Left ventricle myocardium inferior (tissue), 1 donor: ENCODE measurements around the gene NOL4L. TPM values are rescaled to one million over a fixed set of nuclear protein-coding genes. Genes with fewer than 3 reads are reported as not detected.

ENCODE experiments used
- DNase-seq: peaks from one replicate; pipeline ENCODE4 v3.0.0-alpha.2; 2020
- H3K27ac ChIP-seq: fragments of 200-600 bp; replicated peaks from 2 replicates; pipeline ENCODE4 v1.8.0; 2021
- H3K27me3 ChIP-seq: fragments of 200-600 bp; 2 replicates; pipeline ENCODE4 v1.8.0; 2021; ENCODE audit warnings: low read depth
- H3K36me3 ChIP-seq: fragments of 200-600 bp; 2 replicates; pipeline ENCODE4 v1.8.0; 2021
- H3K4me1 ChIP-seq: fragments of 200-600 bp; 2 replicates; pipeline ENCODE4 v1.8.0; 2021
- H3K4me3 ChIP-seq: fragments of 200-600 bp; 2 replicates; pipeline ENCODE4 v1.8.0; 2021; ENCODE audit warnings: mild to moderate bottlenecking, moderate library complexity
- H3K9me3 ChIP-seq: fragments of 200-600 bp; replicated peaks from 2 replicates; pipeline ENCODE4 v1.8.0; 2021
- intact Hi-C: fragments of 100-400 bp; cut with micrococcal nuclease; formaldehyde crosslinking; loops from one replicate; pipeline ENCODE4 v1.11.0; 2022
- total RNA-seq: library from RNA; stranded (reverse); fragmentation: NEBNext Ultra II Directional; extraction: Animal tissue kit (Norgen Biotek cat#: 25700); gene quantifications from one replicate; pipeline ENCODE4 v1.2.1, GENCODE V29; 2021
- TF ChIP-seq, protein P1 (sequence below): fragments of 200-600 bp; IDR thresholded peaks from 2 replicates; pipeline ENCODE4 v1.8.0; 2021; ENCODE audit warnings: antibody characterized with exemption, mild to moderate bottlenecking, borderline replicate concordance
- donor health status: DM: no; HTN: yes; CAD: no; lungs with severe emphysema.

Gene NOL4L
- total RNA-seq, 1 donor from 2014 or later = 5.6 TPM

DNA sequence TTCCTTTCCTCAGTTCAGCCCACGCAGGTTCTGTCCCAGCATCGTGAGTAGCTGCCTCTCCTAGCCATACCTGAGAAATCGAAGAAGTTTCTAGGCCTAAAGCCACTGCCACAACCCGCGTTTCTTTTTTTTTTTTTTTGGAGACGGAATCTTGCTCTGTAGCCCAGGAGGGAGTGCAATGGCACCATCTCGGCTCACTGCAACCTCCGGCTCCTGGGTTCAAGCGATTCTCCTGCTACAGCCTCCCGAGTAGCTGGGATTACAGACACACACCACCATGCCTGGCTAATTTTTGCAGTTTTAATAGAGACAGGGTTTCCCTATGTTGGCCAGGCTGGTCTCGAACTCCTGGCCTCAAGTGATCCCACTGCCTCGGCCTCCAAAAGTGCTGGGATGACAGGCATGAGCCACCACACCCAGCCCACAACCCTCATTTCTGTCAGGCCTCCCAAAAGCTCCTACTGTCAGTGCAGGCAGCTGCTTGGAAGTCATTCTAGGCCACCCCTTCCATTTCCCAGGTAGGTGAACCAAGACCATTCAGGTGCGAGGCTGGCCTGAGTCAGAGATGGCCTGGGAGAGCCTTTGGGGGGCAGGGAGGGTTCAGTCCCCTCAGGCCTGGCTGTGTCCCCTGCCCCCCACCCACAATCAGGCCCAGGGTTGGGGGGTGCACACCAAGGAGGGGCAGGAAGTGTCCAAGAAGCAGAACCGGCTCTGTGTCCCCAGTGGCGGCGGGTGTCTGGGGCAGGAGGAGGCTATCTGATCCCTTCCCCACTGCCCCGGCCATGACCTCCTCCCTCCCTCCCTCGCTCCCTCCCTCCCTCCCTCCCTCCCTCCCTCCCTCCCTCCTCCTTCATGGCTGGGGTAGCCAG lies 47.2 kb downstream of the NOL4L start:
- TF ChIP-seq, protein P1, sequence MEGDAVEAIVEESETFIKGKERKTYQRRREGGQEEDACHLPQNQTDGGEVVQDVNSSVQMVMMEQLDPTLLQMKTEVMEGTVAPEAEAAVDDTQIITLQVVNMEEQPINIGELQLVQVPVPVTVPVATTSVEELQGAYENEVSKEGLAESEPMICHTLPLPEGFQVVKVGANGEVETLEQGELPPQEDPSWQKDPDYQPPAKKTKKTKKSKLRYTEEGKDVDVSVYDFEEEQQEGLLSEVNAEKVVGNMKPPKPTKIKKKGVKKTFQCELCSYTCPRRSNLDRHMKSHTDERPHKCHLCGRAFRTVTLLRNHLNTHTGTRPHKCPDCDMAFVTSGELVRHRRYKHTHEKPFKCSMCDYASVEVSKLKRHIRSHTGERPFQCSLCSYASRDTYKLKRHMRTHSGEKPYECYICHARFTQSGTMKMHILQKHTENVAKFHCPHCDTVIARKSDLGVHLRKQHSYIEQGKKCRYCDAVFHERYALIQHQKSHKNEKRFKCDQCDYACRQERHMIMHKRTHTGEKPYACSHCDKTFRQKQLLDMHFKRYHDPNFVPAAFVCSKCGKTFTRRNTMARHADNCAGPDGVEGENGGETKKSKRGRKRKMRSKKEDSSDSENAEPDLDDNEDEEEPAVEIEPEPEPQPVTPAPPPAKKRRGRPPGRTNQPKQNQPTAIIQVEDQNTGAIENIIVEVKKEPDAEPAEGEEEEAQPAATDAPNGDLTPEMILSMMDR = no peak
- Histone ChIP-seq H3K4me1 (peaks cover 26% of the 10 kb centered on the region), H3K27ac (no peak overlapping the region), H3K36me3 (no peaks in the 10 kb centered on the region), H3K9me3 (no peaks in the 10 kb centered on the region), H3K4me3 (peak overlapping the region; percentile 70), H3K27me3 (peaks cover 22% of the 10 kb centered on the region)
- no peak for DNase-seq
- intact Hi-C loops = no loop called here

DNA sequence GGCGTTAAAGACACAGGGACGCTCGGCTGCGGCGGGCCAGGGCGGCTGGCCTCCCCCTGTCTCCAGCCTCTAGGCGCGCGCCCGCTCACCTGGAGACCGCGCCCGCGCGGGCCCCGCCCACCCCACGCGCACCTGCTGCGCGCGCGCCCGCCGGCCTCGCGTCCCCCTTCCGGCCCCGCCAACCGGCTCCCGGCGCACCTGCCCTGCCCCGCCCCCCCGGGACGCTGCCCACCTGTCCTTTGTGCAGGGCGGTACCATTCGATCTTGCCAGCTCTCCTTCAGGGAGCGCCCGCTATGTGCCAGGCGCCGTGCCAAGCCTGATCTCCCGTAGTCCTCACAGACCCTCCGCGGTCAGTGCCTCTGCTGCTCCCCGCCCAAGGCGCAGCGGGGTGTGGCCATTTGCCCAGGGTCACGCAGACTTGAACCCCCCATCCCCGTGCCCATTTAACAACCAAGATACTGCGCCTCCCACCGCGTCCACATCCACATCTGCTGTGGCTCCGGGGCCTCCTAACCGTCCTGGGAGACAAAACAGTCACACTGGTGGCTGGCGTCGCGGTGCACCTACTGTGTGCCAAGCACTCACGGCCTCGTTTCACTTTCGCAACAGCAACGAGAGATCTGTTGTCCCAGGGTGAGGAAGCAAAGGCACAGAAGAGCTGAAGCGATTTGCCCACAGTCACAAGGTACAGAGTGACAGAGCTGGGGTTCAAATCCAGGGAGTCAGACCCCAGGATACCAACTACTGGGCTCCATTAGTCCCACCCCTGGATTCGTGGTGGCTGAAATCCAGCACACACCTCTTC lies 48.1 kb downstream of the NOL4L start:
- Histone ChIP-seq H3K9me3 (no peaks in the 10 kb centered on the region), H3K36me3 (no peaks in the 10 kb centered on the region), H3K4me1 (peaks cover 26% of the 10 kb centered on the region), H3K27ac (no peak overlapping the region), H3K27me3 (peaks cover 22% of the 10 kb centered on the region), H3K4me3 (peak overlapping the region; percentile 70)
- no peak for DNase-seq
- intact Hi-C loops = no loop called here
- TF ChIP-seq, protein P1 = no peak

- H3K27ac ChIP-seq = peak overlapping the region; percentile 40
- DNase-seq = peak; percentile 48
- peaks cover 26% of the 10 kb centered on the region for H3K4me1 ChIP-seq
- intact Hi-C loops = no loop called here
- no peaks in the 10 kb centered on the region for H3K36me3 ChIP-seq
- no peaks in the 10 kb centered on the region for H3K9me3 ChIP-seq
- TF ChIP-seq, protein P1 = no peak
- peak overlapping the region; percentile 70 for H3K4me3 ChIP-seq
- peaks cover 22% of the 10 kb centered on the region for H3K27me3 ChIP-seq
Measured at GRCh38 chr20:32535953-32536823, 48.9 kb downstream of the NOL4L start.

DNA sequence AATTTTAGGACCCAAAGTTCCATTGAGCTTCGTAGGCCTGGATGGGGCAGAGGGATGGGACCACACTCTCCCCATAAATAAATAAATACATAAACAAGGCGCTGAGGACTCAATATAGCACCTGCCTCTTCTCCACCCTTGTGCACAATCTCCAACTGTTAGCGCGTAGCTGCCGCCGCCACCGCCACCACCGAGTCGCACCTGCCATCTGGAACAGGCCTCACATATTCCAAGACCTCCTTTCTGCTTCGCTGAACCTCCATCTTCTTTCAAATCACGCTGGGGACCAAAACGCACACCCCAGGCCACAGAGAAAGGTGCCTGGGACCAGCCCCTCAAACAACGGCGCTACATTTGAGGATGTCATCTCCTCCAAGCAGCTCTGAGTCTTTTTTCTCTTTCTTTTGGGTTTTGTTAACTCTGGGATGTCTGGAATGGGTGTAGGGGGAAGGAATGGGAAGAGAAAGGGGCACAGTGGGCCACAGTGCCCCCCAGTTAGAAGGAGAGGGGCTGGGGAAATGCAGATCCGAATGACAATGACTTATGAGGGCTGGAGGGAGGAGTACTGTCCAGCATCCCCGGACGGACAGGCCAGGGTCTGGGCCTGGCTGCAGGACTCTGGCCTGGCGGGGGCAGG lies 49.7 kb downstream of the NOL4L start:
- no peak overlapping the region for H3K27ac ChIP-seq
- H3K4me3 ChIP-seq = peak overlapping the region; percentile 70
- TF ChIP-seq, protein P1 = no peak
- DNase-seq = no peak
- H3K4me1 ChIP-seq = peaks cover 26% of the 10 kb centered on the region
- H3K9me3 ChIP-seq = no peaks in the 10 kb centered on the region
- intact Hi-C loops = no loop called here
- no peaks in the 10 kb centered on the region for H3K36me3 ChIP-seq
- peaks cover 22% of the 10 kb centered on the region for H3K27me3 ChIP-seq
